GM12891 (cell line): ENCODE measurements around the gene PRXL2A.

Experiments
- POLR2A ChIP-seq: IDR thresholded peaks from 2 replicates; pipeline ENCODE4 v1.6.1; 2011; ENCODE audit warnings: low read depth, low read length, control low read depth
- POLR2AphosphoS5 ChIP-seq: IDR thresholded peaks from 2 replicates; pipeline ENCODE4 v1.6.1; 2011; ENCODE audit warnings: low read depth, low read length, control low read depth

DNA sequence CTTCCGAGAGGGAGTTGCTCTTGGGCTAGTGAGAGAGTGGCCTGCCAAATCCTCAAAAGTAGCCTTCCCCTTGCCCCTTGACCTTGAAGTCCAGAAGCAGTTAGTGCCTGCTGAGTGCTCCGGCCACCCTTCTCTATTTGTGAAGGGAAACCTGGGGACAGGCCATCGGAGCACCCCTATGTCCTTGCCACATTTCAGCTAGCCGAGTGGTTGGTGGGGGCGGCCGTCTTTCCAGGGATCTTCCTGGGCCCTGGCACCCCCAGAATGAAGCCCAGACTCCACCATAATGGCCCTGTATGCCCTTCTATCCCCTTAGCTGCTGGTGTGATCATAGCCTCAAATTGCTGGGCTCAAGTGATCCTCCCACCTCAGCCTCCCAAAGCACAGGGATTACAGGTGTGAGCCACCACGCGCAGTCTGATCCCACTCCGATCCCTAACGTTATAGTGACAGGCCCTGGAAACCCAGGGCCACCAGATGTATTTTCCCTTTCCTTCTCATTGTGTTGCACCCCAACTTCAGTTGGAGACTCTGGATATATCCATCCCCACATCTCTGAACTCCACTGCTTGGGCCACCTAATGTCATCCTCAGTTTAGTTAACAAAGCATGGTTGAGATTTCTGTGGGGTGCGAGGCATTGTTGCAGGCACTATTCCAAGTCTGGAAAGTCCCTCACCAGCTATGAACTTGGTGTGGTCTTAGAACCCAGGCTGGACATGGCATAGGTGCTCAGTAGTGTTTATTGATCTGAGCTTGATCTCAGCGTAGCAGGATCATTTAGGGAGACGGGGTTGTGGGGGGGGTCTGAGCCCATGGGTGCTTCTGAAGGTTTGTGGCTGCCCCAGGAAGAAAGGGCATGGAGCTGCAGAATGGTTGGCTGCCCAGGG lies 47.4 kb downstream of the PRXL2A start:
- TF ChIP-seq POLR2A (no peak), POLR2AphosphoS5 (no peak)
